UCSD-AML1 (cell line): ENCODE measurements around the gene CSAD.
A peak's percentile ranks its signal among the peaks of the same experiment; 100 is the strongest.
"Not testable (repeated sequence)": the region's sequence is repeated elsewhere in the genome, so short reads cannot be mapped to it uniquely, and the experiment has no call there.

ENCODE experiments used
- DNase-seq: peaks from one replicate; lab custom pipeline; 2025; ENCODE audit not compliant: unreplicated experiment; lab: John Stamatoyannopoulos, UW

CSAD gene

GRCh38 chr12:53218551-53219291, 38.0 kb upstream of the CSAD start:
- no peak for DNase-seq

- DNase-seq = no peak
These were observed 37.2 kb upstream of the CSAD start for GRCh38 chr12:53217931-53218307.

GRCh38 chr12:53217051-53217930, 36.6 kb upstream of the CSAD start:
- DNase-seq = peak; percentile 79

DNA sequence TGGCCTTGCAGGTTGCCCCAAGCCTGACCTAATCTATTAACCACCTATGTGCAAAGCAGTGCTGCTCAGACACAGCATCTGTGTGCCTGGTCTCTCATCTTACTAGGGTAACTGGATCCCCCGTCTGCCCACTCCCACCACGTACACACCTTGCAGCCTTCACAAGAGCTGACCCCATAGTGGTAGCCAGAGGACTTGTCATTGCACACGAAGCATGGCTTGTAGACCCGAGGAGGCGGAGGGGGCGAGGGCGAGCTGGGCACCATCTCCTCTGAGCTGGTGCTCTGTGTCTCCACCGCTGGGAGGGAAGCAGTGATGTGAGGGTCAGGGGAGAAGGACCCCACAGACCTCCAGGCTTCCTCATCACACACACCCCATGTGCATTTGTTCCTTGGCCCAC, 34.8 kb upstream of the CSAD start:
- no peak for DNase-seq

- peak; percentile 82 for DNase-seq
These were observed 34.1 kb upstream of the CSAD start for GRCh38 chr12:53214687-53215455.

DNA sequence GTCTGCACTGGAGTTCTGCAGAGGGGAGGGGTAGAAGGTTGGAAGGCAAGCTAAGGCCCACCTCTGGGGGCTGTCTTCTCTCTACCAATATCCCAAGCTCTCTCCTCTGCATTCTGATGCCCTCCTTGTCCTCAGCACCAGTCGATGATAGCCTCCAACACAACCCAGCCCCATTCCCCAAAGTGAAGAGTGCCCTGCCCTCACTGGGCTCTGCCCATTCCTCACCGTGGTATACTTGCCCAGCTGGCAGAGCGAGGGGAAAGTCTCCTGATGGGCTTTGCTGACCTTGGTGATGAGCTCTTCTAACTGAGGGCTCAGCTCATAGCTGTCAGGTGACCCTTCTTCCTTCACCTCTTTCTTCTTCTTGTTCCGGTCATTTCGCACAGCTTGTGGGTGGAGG, 33.5 kb upstream of the CSAD start:
- DNase-seq = no peak

DNA sequence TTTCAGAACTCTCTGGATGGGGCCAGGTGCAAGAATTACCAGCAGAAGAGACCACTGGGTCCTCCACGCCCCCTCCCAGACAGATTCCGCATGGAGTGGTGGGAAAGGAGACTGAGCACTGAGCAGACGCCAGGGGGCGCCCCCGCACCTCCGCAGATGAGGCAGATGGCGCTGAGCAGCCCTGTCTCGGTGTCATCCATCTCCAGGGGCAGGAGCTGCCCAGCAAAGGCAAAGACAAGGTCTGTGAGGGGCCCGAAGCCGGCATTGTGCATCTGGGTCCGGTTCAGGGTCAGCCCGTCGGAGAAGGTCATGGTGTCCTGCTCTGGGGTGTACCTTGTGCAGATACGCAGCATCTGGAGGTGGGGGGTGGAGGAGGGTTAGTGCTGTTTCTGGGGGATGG, 32.6 kb upstream of the CSAD start:
- peak; percentile 83 for DNase-seq

DNA sequence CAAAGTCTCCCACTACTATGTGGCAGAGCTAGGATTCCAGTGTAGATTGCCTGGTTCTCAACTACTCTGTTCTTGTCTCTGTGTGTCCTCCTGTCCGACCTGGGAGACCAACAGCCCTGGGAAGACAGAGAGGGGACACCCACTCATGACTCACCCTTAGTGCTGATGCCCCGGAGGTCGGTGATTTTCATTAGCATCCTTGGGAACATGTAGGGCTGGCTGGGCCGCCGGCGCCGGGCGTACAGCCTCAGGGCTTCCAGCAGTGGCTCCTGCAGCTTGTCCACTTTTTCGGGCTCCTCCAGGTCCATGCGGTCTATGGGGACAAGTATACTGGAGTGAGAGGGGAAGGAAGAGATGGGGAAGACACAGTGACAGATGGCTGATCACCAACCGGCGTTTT, 32.2 kb upstream of the CSAD start:
- DNase-seq = no peak

DNA sequence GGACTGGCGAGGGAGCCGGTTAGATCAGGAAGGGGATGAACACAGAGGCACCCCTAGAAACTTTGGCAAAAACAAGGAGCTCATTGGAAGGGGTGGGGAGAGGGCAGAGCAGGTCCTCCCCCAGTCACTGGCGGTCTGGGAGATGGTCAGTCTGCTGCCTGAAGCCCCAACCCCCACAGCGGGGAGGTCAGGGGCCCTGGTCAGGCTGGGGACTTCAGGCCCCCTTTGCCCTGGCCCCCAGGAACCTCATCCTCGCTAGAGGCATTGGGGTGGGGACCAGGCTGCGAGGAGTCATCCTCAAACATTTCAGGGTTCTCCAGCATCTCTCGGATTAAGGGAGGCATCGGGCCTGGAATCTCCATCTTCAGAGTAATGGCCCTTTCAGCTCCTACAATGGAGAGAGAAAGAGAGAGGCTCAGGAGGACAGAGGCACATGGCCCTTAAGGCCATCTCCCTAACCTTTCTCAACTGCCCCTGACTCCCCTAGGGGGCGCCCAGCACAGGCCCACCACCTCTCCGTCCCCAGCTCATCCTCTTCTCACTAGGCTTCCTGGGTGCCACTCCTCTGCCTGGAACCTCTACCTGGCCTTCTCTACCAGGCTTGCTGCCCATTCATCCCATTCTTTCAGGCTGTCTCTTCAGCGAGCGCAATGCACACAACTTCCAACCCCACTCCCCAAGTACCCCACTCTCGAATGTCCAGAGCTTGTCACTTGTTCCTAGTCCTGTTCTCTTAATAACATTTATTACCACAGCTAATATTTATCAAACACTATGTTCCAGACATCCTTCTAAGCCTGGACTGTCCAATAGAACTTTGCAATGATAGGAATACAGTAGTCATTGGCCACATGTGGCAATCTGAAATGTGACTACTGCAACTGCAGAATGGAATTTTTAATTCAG, 31.0 kb upstream of the CSAD start:
- DNase-seq = no peak

DNA sequence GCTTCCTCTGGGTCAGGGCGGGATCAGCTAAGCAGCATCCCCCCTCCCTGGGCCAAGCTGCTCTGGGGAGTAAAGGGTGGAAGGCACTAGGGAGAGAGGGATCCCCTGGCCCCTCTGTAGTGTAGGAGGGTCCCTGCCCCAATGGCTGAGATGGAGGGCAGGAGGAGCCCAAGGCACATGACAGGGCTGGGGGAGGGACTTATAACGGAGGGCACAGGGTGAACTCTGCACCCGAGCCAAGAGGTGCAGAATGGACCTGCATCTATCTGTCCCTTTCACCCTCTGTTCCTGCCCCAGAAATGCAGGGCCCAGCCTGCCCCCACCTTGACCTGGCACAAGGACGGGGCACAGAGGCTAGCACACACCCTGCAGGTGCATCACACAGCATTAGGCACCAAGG, 30.1 kb upstream of the CSAD start:
- DNase-seq = no peak

GRCh38 chr12:53208877-53209463, 28.2 kb upstream of the CSAD start:
- DNase-seq = peak; percentile 48

DNA sequence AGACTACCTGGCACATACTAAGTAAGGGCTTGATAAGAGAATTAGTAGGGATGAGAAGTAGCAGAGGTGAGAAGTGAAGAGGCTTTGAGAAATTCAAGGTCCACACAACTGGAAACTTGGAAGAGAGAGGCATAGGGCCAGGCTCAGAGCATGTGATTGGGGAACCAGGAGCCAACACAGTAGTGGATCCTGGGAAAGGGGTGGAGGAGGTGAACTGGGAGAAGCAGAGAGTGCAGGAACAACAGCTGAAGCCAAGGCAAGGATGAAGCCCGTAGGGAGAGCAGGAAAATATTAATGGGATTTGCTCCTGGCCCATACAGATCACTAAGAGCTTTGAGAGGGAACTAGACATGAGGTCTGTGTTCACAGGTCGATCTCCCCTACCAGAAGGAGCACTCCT, 27.7 kb upstream of the CSAD start:
- DNase-seq = no peak

DNA sequence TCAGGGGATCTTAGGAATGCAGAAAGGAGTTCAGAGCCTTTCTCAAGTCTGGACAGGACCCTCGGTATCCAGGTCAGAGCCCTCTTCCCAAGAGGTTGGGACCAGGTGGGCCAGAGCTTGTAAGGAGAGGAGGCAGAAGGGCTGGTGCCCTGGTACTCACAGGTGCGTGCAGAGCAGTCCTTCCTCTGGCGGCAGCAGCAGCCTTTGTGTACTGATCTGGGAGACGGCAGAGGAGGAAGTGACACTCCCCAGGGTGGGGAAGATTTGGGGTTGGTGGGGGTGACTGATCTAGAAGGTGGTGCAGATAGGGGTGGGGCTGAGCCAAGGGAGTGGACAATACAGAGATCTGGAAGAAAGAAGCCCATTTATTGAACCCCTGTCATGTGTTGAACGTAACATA, 26.3 kb upstream of the CSAD start, which contains the start of gene ITGB7:
TSS of gene ITGB7 (minus strand) at position 210 of the 400 bp plus-strand sequence. CDS start 6,808 bp downstream, outside the sequence.
- DNase-seq = no peak

GRCh38 chr12:53205747-53206419, 25.2 kb upstream of the CSAD start:
- DNase-seq = no peak

DNA sequence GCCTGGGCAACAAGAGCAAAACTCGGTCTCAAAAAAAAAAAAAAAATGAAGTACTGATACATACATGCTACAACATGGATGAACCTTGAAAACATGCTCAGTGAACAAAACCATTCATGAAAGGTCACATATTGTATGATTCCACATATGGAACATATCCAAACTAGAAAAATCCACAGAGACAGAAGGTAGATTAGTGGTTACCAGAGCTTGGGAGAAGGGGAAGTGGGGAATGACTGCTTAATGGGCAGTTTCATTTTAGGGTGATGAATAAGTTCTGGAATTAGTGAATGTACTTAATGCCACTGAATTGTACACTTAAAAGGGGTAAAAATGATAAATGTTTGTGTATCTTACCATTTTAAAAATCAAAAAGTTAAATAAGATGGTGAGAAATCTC, 23.6 kb upstream of the CSAD start:
- DNase-seq = no peak

DNA sequence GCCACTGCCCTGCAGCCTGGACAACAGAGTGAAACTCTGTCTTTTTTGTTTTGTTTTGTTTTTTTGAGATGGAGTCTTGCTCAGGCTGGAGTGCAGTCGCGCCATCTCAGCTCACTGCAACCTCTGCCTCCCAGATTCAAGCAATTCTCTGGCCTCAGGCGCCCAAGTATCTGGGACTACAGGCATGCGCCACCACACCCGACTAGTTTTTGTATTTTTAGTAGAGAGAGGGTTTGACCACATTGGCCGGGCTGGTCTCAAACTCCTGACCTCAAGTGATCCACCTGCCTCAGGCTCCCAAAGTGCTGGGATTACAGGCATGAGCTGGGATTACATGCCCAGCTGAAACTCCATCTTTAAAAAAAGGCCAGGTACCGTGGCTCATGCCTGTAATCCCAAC, 21.6 kb upstream of the CSAD start:
- not testable (repeated sequence) for DNase-seq

DNA sequence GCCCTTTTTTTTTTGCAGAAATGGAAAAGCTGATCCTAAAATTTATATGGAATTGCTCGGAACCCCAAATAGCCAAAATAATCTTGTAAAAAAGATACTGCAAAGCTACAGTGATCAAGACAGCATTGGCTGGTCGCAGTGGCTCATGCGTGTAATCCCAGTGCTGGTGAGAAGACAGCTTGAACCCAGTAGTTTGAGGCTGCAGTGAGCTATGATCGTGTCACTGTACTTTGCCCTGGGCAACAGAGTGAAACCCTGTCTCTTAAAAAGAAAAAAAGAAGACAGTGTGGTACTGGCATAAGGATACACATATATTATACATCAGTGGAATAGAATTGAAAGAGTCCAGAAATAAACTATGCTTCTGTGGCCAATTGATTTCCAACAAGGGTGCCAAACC, 20.9 kb upstream of the CSAD start:
- DNase-seq = no peak

GRCh38 chr12:53201177-53201541, 20.4 kb upstream of the CSAD start:
- no peak for DNase-seq

DNA sequence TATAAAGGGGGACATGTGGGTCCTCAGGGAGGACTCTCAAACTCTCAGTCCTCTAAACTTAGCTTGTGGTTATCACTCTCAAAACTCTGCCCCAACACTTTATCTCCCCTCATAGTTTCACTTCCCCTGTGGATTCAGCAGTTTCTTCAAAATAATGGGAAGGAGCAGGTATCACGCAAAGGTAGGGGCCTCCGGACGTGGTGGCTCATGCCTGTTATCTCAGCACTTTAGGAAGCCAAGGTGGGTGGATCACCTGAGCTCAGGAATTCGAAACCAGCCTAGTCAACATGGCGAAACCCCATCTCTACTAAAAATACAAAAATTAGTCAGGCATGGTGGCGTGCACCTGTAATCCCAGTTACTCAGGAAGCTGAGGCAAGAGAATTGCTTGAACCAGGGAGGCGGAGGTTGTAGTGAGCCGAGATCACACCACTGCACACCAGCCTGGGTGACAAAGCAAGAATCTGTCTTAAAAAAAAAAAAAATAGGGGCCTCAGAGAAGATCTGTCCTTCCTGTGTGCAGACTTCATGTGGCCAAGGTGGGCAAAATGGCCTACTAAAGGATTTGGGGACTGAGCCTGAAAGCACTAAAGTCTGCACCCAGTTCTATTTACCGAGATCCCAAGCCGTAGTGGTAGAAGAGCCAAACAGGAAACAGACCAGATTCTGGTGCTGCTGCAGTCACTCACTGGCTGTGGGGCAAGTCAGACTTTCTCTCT, 19.9 kb upstream of the CSAD start:
- no peak for DNase-seq
